ENCODE data around the gene RASSF5. TPM values are rescaled to one million over a fixed set of nuclear protein-coding genes. Genes with fewer than 3 reads are reported as not detected.

Gene RASSF5
- total RNA-seq, 1 donor from 2014 or later, result 7.8 TPM

DNA sequence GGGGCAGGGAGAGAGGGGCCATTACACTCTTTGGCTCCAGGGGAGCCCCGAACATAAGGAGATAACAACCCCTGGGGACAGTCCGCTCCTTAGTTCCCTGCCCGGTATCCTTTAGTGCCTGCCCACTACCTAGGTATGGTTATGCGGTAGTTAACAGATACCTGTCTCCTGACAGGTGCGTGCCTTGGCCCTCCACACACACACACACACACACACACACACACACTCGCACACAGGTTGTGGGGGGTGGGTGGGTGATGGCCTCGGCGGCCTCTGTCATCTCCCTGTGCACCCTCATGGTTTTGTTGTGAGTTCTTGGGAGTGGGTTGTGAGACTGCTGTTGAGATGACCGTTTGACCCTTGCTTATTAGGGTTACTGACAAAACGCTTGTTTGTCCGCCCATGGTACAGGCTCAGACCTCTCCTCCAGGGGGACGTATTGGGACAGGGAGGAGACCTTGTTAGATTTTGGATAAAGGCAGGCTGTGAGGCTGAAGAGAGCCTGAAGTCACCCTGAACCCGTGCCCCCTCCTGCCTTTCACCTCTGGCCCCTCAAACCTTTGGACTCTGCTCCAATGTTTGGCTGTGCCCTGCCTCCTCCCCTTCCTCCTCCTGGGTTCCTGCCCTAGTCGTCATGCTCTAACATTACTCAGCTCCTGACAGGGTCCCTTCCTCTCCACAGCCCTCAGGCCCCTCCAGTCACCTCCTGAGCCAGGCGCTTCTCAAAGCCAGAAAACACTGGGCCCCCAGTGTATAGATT, 979 bp downstream of the RASSF5 start:
- H3K36me3 ChIP-seq, result no peaks in the 10 kb centered on the region
- intact Hi-C loops (cut with micrococcal nuclease), result no loop called here
- H3K27ac ChIP-seq (replicated peaks), result no peak overlapping the region
- no peak for DNase-seq
- peaks cover 26% of the 10 kb centered on the region for H3K27me3 ChIP-seq (ENCODE audit: low read depth)
- peak overlapping the region; percentile 79 for H3K4me3 ChIP-seq
- TF ChIP-seq, protein P1, sequence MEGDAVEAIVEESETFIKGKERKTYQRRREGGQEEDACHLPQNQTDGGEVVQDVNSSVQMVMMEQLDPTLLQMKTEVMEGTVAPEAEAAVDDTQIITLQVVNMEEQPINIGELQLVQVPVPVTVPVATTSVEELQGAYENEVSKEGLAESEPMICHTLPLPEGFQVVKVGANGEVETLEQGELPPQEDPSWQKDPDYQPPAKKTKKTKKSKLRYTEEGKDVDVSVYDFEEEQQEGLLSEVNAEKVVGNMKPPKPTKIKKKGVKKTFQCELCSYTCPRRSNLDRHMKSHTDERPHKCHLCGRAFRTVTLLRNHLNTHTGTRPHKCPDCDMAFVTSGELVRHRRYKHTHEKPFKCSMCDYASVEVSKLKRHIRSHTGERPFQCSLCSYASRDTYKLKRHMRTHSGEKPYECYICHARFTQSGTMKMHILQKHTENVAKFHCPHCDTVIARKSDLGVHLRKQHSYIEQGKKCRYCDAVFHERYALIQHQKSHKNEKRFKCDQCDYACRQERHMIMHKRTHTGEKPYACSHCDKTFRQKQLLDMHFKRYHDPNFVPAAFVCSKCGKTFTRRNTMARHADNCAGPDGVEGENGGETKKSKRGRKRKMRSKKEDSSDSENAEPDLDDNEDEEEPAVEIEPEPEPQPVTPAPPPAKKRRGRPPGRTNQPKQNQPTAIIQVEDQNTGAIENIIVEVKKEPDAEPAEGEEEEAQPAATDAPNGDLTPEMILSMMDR (IDR thresholded peaks at IDR 0.05; ENCODE audit: borderline replicate concordance), result no peak
- peaks cover 56% of the 10 kb centered on the region for H3K4me1 ChIP-seq
- H3K9me3 ChIP-seq (replicated peaks), result no peaks in the 10 kb centered on the region

DNA sequence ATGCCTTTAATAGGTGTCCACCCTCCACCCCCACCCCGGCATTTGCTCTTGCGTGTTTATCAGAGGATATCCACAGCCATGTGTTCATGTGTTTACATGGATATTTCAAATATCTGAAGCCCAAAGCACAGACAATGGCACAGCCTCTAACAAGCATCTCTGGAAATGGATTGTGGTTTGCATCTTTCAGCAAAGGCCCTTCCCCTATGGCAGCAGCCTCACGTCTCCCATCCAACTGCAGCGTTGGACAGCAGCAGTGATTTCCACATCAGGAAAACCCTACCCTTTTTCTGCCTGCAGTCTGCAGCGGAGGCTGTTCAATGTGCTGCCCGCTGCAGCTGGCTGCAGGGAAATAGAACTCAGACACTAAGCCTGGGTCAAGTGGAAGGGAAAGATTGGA, 1.6 kb downstream of the RASSF5 start:
- Histone ChIP-seq H3K4me3 (peak overlapping the region; percentile 79), H3K9me3 (replicated peaks) (no peaks in the 10 kb centered on the region), H3K36me3 (no peaks in the 10 kb centered on the region), H3K27ac (replicated peaks) (no peak overlapping the region), H3K27me3 (ENCODE audit: low read depth) (peaks cover 26% of the 10 kb centered on the region), H3K4me1 (peaks cover 54% of the 10 kb centered on the region)
- intact Hi-C loops (cut with micrococcal nuclease), result no loop called here
- DNase-seq, result no peak
- TF ChIP-seq, protein P1 (IDR thresholded peaks at IDR 0.05; ENCODE audit: borderline replicate concordance), result no peak

DNA sequence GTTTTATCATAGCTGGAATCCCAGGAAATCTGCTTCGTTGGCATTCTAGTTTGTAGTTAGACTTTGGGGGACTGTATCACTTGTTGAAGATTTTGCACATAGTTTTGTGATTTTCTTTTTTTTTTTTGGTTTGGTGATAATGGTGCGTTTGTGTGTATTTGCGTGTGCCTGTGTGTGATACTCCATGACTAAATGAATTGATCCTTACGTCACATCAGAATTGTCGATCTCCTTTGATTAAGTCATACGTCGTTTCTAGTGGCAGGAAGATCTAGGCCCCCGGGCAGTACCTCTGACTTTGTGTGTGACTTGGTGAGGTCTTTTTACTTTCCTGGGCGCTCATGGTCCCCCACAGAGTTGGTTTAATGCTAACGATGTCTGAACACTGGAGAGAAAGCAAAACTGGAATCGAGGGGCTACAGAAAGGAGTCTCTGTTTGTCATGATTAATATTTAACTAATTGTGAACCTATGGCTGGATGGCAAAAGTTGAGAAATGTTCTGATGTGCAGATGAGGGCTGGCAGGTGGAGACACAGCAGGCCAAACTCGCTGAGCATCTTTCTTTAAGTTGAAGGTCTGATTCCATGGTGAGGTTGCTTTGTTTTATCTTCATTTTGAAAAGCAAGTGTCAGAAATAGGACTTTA, 2.4 kb downstream of the RASSF5 start:
- H3K36me3 ChIP-seq, result no peaks in the 10 kb centered on the region
- no peak overlapping the region for H3K27ac ChIP-seq (replicated peaks)
- H3K9me3 ChIP-seq (replicated peaks), result no peaks in the 10 kb centered on the region
- H3K27me3 ChIP-seq (ENCODE audit: low read depth), result peaks cover 26% of the 10 kb centered on the region
- no peak overlapping the region for H3K4me3 ChIP-seq
- intact Hi-C loops (cut with micrococcal nuclease), result no loop called here
- TF ChIP-seq, protein P1 (IDR thresholded peaks at IDR 0.05; ENCODE audit: borderline replicate concordance), result no peak
- H3K4me1 ChIP-seq, result peaks cover 47% of the 10 kb centered on the region
- DNase-seq, result no peak

DNA sequence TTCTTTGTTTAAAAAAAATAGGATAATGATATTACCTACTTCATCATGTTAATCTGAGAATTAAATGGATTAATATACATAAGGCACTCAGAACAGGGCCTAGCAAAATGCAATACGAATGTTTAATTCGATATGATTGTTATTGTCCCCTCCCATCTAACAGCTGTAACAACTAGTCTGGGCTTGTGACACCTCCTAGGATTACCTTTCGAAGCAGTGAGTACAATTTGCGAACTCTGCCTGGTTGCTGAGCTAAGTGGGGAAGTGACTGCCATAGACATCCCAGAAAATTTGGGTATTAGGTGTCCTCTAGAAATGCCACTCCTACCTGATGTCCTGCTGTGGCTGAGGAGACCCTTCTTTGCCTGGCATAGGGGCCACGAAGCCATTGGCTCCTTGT, 3.0 kb downstream of the RASSF5 start:
- no peaks in the 10 kb centered on the region for H3K9me3 ChIP-seq (replicated peaks)
- DNase-seq, result no peak

DNA sequence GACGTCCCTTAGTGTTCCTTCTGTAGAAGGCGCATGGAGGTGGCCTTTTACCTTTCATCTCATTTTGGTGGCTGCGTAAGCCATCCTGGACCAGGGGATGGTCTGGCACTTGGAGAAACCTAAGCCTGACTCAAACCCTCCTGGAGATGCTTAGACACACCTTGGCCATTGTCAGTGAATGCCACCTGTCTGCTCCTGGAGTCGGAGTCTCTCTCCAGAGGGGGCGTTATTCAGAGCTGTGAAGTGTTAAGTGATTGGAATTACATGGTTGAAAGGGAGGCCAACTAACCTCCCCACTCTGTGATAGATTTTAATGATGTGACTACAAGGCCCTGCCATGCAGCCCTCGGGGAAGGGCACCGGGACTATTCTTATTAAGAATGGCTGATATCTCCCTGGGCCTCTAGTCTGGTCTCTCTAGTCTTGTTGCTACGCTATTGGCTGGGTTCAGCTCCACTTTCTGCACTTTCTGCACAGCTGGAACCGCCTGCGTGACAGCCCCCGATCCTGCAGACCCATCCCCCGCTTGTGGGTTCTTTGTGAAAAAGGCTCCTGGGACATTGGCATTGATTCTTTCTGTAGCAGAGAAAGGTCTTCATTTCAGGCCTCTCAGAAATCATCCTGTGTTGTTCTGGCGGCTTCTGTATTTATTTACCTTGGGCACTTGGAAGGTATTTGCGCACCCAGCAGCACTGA, 4.2 kb downstream of the RASSF5 start:
- H3K27ac ChIP-seq (replicated peaks), result no peak overlapping the region
- intact Hi-C loops (cut with micrococcal nuclease), result no loop called here
- H3K9me3 ChIP-seq (replicated peaks), result no peaks in the 10 kb centered on the region
- no peaks in the 10 kb centered on the region for H3K36me3 ChIP-seq
- H3K27me3 ChIP-seq (ENCODE audit: low read depth), result peaks cover 26% of the 10 kb centered on the region
- H3K4me1 ChIP-seq, result peaks cover 41% of the 10 kb centered on the region
- TF ChIP-seq, protein P1 (IDR thresholded peaks at IDR 0.05; ENCODE audit: borderline replicate concordance), result no peak
- DNase-seq, result no peak
- H3K4me3 ChIP-seq, result no peak overlapping the region

More for the DNA sequence above, 3.0 kb downstream of the RASSF5 start:
- no peaks in the 10 kb centered on the region for H3K36me3 ChIP-seq
- TF ChIP-seq, protein P1 (IDR thresholded peaks at IDR 0.05; ENCODE audit: borderline replicate concordance), result no peak
- H3K27ac ChIP-seq (replicated peaks), result no peak overlapping the region
- peaks cover 41% of the 10 kb centered on the region for H3K4me1 ChIP-seq
- H3K27me3 ChIP-seq (ENCODE audit: low read depth), result peaks cover 26% of the 10 kb centered on the region
- intact Hi-C loops (cut with micrococcal nuclease), result no loop called here
- H3K4me3 ChIP-seq, result no peak overlapping the region

All from left ventricle myocardium inferior (tissue), 1 donor.